ENCODE data around the gene OTOGL.
"Not testable (repeated sequence)": the region's sequence is repeated elsewhere in the genome, so short reads cannot be mapped to it uniquely, and the experiment has no call there.

OTOGL gene

GRCh38 chr12:80186727-80187217 is 87.4 kb downstream of the OTOGL start:
- peak; percentile 51 for DNase-seq

- DNase-seq, result peak; percentile 58
These were observed 88.3 kb downstream of the OTOGL start for GRCh38 chr12:80187660-80188090.

DNA sequence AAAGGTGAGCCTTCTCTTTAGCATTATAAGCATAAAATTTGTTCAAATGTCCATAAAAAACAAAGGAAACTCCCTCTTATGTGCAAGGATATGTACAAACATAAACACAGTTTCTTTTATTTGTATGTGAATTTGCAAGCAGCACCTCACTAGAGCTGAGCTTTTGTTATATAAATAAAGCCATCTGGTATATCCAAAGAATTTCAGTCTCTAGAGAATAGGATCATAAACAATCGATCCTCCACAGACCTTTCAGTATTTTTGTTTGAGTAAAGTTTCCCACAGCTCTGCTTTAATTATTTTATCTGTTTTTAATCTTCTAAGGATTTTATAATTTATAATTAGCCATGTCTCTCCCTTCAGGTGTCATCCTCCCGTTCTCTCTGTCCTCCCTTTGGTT is 89.2 kb downstream of the OTOGL start:
- DNase-seq, result no peak

GRCh38 chr12:80189241-80189640 is 89.9 kb downstream of the OTOGL start:
- DNase-seq, result no peak

GRCh38 chr12:80190001-80190400 is 90.7 kb downstream of the OTOGL start:
- DNase-seq, result no peak

- no peak for DNase-seq
These were observed 92.8 kb downstream of the OTOGL start for GRCh38 chr12:80192087-80192486.

- DNase-seq, result no peak
These were observed 94.5 kb downstream of the OTOGL start for GRCh38 chr12:80193865-80194264.

DNA sequence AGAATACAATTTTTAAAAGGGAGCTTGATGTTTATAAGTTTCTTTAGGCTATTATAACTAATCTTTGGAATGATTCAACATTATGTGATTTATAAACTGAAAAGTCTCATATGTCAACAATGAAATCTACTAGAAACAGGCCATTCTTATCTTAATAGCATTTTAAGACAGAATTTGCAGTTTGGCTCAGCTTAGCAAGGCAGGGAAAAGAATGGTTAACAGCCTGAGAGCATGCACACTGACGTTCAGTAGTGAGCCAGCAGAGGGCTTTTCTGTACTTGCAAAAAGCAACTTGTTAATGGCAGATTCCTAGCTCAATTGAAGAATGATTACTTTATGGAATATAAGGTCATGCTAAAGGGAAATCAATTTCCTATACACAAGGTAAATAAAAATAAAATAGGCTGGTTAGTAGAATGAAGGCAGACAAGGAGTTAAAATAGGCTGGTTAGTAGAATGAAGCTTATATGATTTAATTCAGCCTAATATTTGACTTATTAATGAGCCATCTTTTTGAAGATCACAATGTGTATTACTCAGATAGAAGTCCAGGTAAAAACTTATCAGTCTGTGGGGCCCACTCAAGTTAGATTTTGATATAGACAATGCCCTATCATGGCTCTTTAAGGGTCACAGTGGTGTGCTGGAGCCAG is 95.9 kb downstream of the OTOGL start:
- peak; percentile 8 for DNase-seq

DNA sequence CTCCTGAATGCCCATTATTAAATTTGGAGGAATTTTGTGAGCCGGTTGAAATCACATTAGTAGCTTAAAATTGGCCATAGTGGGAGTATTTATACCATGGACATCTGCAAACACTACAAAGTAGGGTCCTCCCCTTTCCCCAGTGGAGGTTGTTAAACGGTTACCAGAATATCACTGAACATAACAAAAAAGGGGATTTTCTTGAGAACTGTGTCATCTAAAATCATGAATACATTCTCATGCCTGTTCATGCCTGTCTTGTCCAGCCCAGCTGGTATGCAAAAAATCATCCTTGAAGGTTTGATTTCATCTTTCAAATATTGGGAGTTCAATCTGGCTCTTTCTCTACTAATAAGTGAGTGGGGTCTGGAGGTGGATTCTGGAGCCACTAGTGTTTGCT is 96.4 kb downstream of the OTOGL start:
- DNase-seq, result no peak

GRCh38 chr12:80196419-80196818 is 97.1 kb downstream of the OTOGL start:
- no peak for DNase-seq

GRCh38 chr12:80198782-80199337 is 99.5 kb downstream of the OTOGL start:
- no peak for DNase-seq

GRCh38 chr12:80199931-80200330 is 100.6 kb downstream of the OTOGL start:
- DNase-seq, result no peak

- no peak for DNase-seq
These were observed 101.1 kb downstream of the OTOGL start for GRCh38 chr12:80200414-80200813.

GRCh38 chr12:80201908-80202307 is 102.6 kb downstream of the OTOGL start:
- no peak for DNase-seq

DNA sequence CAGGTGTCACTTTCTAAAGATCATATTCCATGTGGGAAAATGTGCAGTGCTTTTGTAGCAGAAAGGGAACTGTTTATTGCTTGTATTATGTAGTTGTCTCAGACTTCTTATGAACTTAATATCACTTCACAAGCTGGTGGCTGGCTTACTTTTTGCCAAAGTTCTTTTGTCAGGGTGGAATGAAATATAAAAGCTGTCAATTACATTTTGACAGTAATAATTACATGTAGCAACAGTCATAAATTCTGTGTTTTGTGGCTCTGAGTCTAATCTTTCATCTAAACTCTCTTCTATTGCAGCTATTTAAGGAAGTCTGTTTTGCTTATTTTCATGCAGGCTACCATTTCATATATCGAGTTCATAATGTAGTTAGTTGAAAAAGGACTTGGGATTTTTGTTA is 106.6 kb downstream of the OTOGL start:
- no peak for DNase-seq

- no peak for DNase-seq
These were observed 108.7 kb downstream of the OTOGL start for GRCh38 chr12:80208071-80208470.

DNA sequence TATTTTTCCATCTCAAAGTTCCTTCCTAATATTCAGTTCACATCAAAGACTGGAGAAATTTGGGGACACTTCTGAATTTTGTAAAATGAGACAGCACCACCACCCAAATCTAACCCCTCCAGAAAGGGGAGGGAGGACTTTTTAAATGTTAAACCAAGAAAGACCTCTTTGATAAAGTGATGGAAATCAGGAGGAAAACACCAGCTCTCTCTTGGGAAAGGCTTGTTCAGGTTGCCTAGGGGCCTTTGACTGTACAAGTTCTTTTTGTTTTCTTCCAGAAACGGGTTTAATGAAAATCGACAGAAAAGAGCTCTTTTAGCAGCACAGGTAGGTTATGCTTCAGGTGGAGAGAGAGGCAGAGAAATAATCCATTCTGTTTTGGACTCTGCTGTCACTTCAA is 112.3 kb downstream of the OTOGL start:
- DNase-seq, result no peak

DNA sequence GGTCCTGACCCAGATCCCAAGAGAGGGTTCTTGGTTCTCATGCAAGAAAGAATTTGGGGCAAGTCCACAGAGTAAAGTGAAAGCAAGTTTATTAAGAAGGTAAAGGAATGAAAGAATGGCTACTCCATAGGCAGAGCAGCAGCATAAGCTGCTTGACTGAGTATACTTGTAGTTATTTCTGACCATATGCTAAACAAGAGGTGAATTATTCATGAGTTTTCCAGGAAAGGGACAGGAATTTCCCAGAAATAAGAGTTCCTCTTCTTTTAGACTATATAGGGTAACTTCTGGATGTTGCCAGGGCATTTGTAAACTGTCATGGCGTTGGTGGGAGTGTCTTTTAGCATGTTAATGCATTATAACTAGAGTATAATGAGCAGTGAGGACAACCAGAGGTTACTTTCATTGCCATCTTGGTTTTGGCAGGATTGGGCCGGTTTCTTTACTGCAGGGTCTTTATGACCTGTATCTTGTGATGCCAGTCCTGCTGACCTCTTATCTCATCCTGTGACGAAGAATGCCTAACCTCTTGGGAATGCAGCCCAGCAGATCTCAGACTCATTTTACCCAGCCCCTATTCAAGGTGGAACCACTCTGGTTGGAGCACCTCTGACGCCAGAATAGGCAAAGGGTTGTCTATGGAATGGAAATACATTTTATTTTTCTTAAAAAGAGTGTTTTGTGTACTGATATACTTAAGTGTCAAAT is 113.8 kb downstream of the OTOGL start:
- no peak for DNase-seq

DNA sequence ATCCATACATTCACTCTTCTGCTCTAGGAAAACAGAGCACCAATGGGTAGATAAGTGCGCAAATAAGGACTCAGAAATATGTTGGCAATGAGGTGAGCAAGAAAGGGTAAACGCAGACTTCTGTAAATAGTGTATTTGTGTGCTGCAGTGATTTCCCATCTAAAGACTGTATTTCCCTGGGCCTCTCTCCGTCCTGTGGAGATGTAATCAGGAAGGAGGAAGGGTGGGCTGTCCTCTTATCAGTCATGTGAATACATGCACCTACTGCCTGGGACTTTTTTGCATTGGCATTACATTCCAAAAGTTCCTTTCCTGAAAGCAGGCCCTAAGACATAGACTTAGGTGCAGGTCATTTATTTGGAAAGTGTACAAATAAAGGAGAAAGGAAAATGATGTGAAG is 114.5 kb downstream of the OTOGL start:
- DNase-seq, result no peak

- no peak for DNase-seq
These were observed 117.7 kb downstream of the OTOGL start for GRCh38 chr12:80217011-80217535.

- DNase-seq, result not testable (repeated sequence)
These were observed 119.6 kb downstream of the OTOGL start for GRCh38 chr12:80218925-80219324.

DNA sequence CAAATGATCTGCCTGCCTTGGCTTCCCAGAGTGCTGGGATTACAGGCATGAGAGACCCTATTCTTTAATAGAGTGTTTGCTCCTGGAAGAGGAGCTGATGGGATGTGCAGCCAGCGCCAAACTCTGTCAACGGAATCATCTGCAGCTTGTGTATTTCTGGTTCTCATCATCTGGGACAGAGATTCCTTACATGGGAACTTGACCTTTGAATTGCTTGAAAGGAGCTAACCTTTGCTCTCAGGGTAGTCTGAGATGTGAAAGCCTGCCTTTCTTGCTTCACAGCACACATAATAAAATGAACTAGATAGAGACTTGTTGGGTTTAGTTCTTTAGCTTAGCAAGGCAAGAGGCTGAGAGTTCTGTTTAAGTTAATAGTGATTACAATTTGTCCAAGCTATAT is 120.0 kb downstream of the OTOGL start:
- DNase-seq, result no peak

- no peak for DNase-seq
These were observed 122.9 kb downstream of the OTOGL start for GRCh38 chr12:80222261-80222660.

- DNase-seq, result no peak
These were observed 127.2 kb downstream of the OTOGL start for GRCh38 chr12:80226576-80226975.

Measured in activated CD4-positive, alpha-beta T cell treated with anti-CD3 and anti-CD28 coated beads, Interleukin-2, amount 50 U/mL, for 16 hours (primary cell).